IMR-90 (cell line): ENCODE measurements around the gene ASTN2. TPM values are rescaled to one million over a fixed set of nuclear protein-coding genes. Genes with fewer than 3 reads are reported as not detected.

Source experiments
- ATAC-seq: fragments of 200-7000 bp; cut with Tn5 transposase; 2 replicates; pipeline ENCODE4 v1.9.1; 2020; ENCODE audit warnings: low read depth, mild to moderate bottlenecking, moderate library complexity
- BruUV-seq: library from RNA; stranded (reverse); fragments of 400-500 nt; replicated peaks from 2 replicates; lab custom pipeline; 2021; lab: Mats Ljungman, UMichigan
- CTCF ChIA-PET: fragments of 300-600 bp; formaldehyde crosslinking; extraction: SDS; loops from one replicate; lab custom pipeline; 2021; ENCODE audit warnings: antibody characterized with exemption; lab: Yijun Ruan, JAX
- POLR2A ChIA-PET: fragments of 300-600 bp; sonication (Branson Sonifier 250); formaldehyde crosslinking; loops from one replicate; lab custom pipeline; 2022; ENCODE audit warnings: antibody characterized with exemption; ENCODE audit not compliant: unreplicated experiment; lab: Charles Lee
- DNase-seq: peaks from one replicate; pipeline ENCODE4 v3.0.0; 2013
- H2AFZ ChIP-seq: replicated peaks from 2 replicates; pipeline ENCODE3; 2013; ENCODE audit warnings: low read length, mild to moderate bottlenecking; ENCODE audit not compliant: poor library complexity
- H2AK5ac ChIP-seq: 2 replicates; pipeline ENCODE4 v1.6.1; 2013; ENCODE audit warnings: low read depth, low read length, inconsistent platforms
- H2AK9ac ChIP-seq: replicated peaks from 2 replicates; pipeline ENCODE3; 2013; ENCODE audit warnings: mild to moderate bottlenecking, low read depth, low read length, moderate library complexity; ENCODE audit not compliant: poor library complexity
- H2BK120ac ChIP-seq: 2 replicates; pipeline ENCODE4 v1.6.1; 2013; ENCODE audit warnings: low read depth, low read length, inconsistent platforms
- H2BK15ac ChIP-seq: 3 replicates; pipeline ENCODE4 v1.6.1; 2013; ENCODE audit warnings: low read depth, low read length, inconsistent platforms
- H2BK20ac ChIP-seq: 2 replicates; pipeline ENCODE4 v1.6.1; 2013; ENCODE audit warnings: low read depth, mild to moderate bottlenecking, inconsistent platforms, low read length, moderate library complexity
- H2BK5ac ChIP-seq: 2 replicates; pipeline ENCODE4 v1.6.1; 2013; ENCODE audit warnings: mild to moderate bottlenecking, low read depth, low read length, inconsistent platforms; ENCODE audit not compliant: poor library complexity, severe bottlenecking
- H3K14ac ChIP-seq: replicated peaks from 2 replicates; pipeline ENCODE4 v1.6.1; 2013; ENCODE audit warnings: low read depth, low read length, inconsistent platforms
- H3K18ac ChIP-seq: 2 replicates; pipeline ENCODE4 v1.6.1; 2013; ENCODE audit warnings: low read depth, low read length, control low read depth
- H3K23ac ChIP-seq: 2 replicates; pipeline ENCODE4 v1.6.1; 2013; ENCODE audit warnings: low read depth, low read length, inconsistent platforms
- H3K27ac ChIP-seq: 2 replicates; pipeline ENCODE4 v1.5.1; 2013; ENCODE audit warnings: mild to moderate bottlenecking, control low read depth, low read length; ENCODE audit not compliant: insufficient read depth
- H3K27me3 ChIP-seq: 2 replicates; pipeline ENCODE4 v1.6.1; 2013; ENCODE audit warnings: low read length; ENCODE audit not compliant: control insufficient read depth, insufficient read depth
- H3K36me3 ChIP-seq: 2 replicates; pipeline ENCODE4 v1.6.1; 2013; ENCODE audit warnings: low read length, mixed read lengths; ENCODE audit not compliant: control insufficient read depth, insufficient read depth
- H3K4ac ChIP-seq: 2 replicates; pipeline ENCODE4 v1.6.1; 2013; ENCODE audit warnings: low read depth, low read length, inconsistent platforms
- H3K4me1 ChIP-seq: 2 replicates; pipeline ENCODE4 v1.6.1; 2013; ENCODE audit warnings: low read length, mixed read lengths; ENCODE audit not compliant: control insufficient read depth, insufficient read depth
- H3K4me2 ChIP-seq: 2 replicates; pipeline ENCODE4 v1.6.1; 2013; ENCODE audit warnings: low read depth, mild to moderate bottlenecking, control low read depth, low read length, moderate library complexity
- H3K4me3 ChIP-seq: 2 replicates; pipeline ENCODE4 v1.5.1; 2013; ENCODE audit warnings: low read depth, mild to moderate bottlenecking, control low read depth, low read length, moderate library complexity; ENCODE audit not compliant: insufficient read depth
- H3K56ac ChIP-seq: 2 replicates; pipeline ENCODE4 v1.6.1; 2013; ENCODE audit warnings: low read length, inconsistent platforms; ENCODE audit not compliant: insufficient read depth; ENCODE audit errors: extremely low read depth
- H3K79me1 ChIP-seq, 2 experiments: 2 replicates each; pipeline ENCODE4 v1.6.1; 2013; ENCODE audit warnings: low read length in 2 of 2, inconsistent platforms in 1 of 2, low read depth in 1 of 2
- H3K9ac ChIP-seq: 2 replicates; pipeline ENCODE4 v1.6.1; 2013; ENCODE audit warnings: low read depth, low read length, control low read depth
- H3K9me1 ChIP-seq: 2 replicates; pipeline ENCODE4 v1.6.1; 2013; ENCODE audit warnings: low read length, inconsistent platforms; ENCODE audit not compliant: insufficient read depth
- H3K9me3 ChIP-seq: 2 replicates; pipeline ENCODE4 v1.6.1; 2013; ENCODE audit warnings: low read length; ENCODE audit not compliant: control insufficient read depth, insufficient read depth
- H4K20me1 ChIP-seq: 2 replicates; pipeline ENCODE4 v1.6.1; 2013; ENCODE audit warnings: low read length, inconsistent platforms; ENCODE audit not compliant: insufficient read depth
- H4K5ac ChIP-seq: 2 replicates; pipeline ENCODE4 v1.6.1; 2013; ENCODE audit warnings: mild to moderate bottlenecking, low read depth, low read length, control low read depth
- H4K8ac ChIP-seq, 2 experiments: 2 replicates each; pipeline ENCODE4 v1.6.1; 2013; ENCODE audit warnings: low read depth in 2 of 2, low read length in 2 of 2, control low read depth in 1 of 2, inconsistent platforms in 1 of 2
- H4K91ac ChIP-seq: 2 replicates; pipeline ENCODE4 v1.6.1; 2013; ENCODE audit warnings: low read depth, low read length, inconsistent platforms; ENCODE audit not compliant: insufficient read depth
- BHLHE40 ChIP-seq: fragments of 150-350 bp; IDR thresholded peaks from 2 replicates; pipeline ENCODE4 v1.6.1; 2016; ENCODE audit warnings: mild to moderate bottlenecking, low read depth, low read length
- CHD1 ChIP-seq: IDR thresholded peaks from 2 replicates; pipeline ENCODE4 v1.6.1; 2012; ENCODE audit warnings: low read depth, low read length, improper control_type of control experiment
- NFE2L2 ChIP-seq: fragments of 150-350 bp; IDR thresholded peaks from 2 replicates; pipeline ENCODE4 v1.6.1; 2016; ENCODE audit warnings: low read depth, mild to moderate bottlenecking, low read length
- POLR2A ChIP-seq: IDR thresholded peaks from 2 replicates; pipeline ENCODE4 v1.6.1; 2012; ENCODE audit warnings: mild to moderate bottlenecking, low read depth, low read length
- RAD21 ChIP-seq: IDR thresholded peaks from 2 replicates; pipeline ENCODE4 v1.6.1; 2012; ENCODE audit warnings: low read length, improper control_type of control experiment
- RCOR1 ChIP-seq: IDR thresholded peaks from 2 replicates; pipeline ENCODE4 v1.6.1; 2012; ENCODE audit warnings: mild to moderate bottlenecking, low read length, improper control_type of control experiment; ENCODE audit not compliant: insufficient replicate concordance
- RFX5 ChIP-seq: IDR thresholded peaks from 2 replicates; pipeline ENCODE4 v1.8.0; 2012; ENCODE audit warnings: low read depth, mild to moderate bottlenecking, low read length, moderate library complexity
- SMC3 ChIP-seq: fragments of 150-350 bp; IDR thresholded peaks from 2 replicates; pipeline ENCODE4 v1.6.1; 2016; ENCODE audit warnings: low read depth, mild to moderate bottlenecking, antibody characterized with exemption, low read length, moderate library complexity
- WGBS, 2 experiments: methylation state at CpG; one replicate each; pipeline versions ENCODE4 v1.1.5 to v1.1.7; 2013; ENCODE audit warnings: missing lambda C conversion rate in 2 of 2; ENCODE audit not compliant: insufficient read length in 1 of 2; ENCODE audit errors: extremely low coverage in 2 of 2; 5-methylcytosine and 5-hydroxymethylcytosine counted together
- dilution Hi-C: fragments of 300-500 bp; cut with HindIII; formaldehyde crosslinking; loops from one replicate; pipeline ENCODE4 v1.14.3; 2018; ENCODE audit warnings: low sequenced_read_pairs; ENCODE audit not compliant: unreplicated experiment
- in situ Hi-C: fragments of 300-500 bp; cut with MboI; formaldehyde crosslinking; loops from 3 replicates; pipeline ENCODE4 v1.14.3; 2019; ENCODE audit warnings: low sequenced_read_pairs, inconsistent platforms, mixed read lengths
- intact Hi-C: fragments of 100-400 bp; cut with micrococcal nuclease; formaldehyde crosslinking; loops from 2 replicates; pipeline ENCODE4 v1.10.0; 2022
- polyA plus RNA-seq, 3 experiments: library from polyadenylated mRNA; depleted of rRNA; stranded (reverse); fragments of >200 nt; gene quantifications; 2 replicates each; pipeline ENCODE4 v1.2.3, GENCODE V29; 2012; ENCODE audit warnings: low replicate concordance in 1 of 3
- total RNA-seq: library from RNA; depleted of rRNA; stranded (reverse); fragments of >200 nt; gene quantifications from 2 replicates; pipeline ENCODE4 v1.2.3, GENCODE V29; 2012
- TF ChIP-seq, protein P1 (sequence below): conservative IDR thresholded peaks from 2 replicates; pipeline ENCODE4 v1.5.1; 2012; ENCODE audit warnings: mild to moderate bottlenecking, low read depth, low read length, improper control_type of control experiment

ASTN2 gene
- total and polyA plus RNA-seq, 2 of the 4 experiments (the other 2 are of a cell fraction) = 3.8 to 6.8 TPM

DNA sequence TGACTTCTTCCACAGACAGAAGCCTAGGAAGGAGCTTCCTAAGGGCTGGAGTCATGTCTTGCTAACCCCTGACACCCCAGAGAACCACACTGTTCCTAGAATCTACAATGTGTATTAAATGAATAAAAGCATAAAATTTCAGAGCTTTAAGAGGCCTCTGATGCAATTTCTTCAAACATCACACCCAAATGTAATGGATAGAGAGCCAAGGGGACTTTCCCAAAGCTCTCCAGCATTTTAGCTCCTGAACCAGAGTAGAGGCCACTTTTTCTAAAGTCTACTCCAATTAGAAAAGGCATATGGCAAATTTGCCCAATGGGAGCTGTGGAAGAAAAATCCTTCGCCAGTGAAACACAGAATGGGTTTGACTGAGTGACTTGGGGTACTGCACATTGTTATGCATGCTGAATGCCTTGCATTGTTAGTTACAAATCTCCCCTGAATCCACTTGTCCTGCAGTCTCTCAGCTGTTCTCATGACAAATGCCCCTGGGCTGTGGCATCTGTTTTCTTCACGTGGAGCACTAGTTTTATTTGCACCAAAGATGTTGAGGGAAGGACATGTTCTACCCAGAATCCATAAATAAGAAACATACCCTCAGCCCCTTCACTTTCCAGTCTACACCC lies 334.0 kb downstream of the ASTN2 start:
- dilution Hi-C loops = no loop called here
- no peaks in the 10 kb centered on the region for H3K9me1 ChIP-seq

More for the DNA sequence above, 334.0 kb downstream of the ASTN2 start:
- 0 out of 2 replicates have a peak, but pooled peaks cover 2% of the 10 kb centered on the region for H3K9me3 ChIP-seq
- H3K4me3 ChIP-seq = no peak overlapping the region
- H3K27ac ChIP-seq = no peak overlapping the region
- CTCF ChIA-PET = no interaction called here
- DNase-seq = no peak
- no peak overlapping the region for H4K8ac ChIP-seq
- H3K4me1 ChIP-seq = no peaks in the 10 kb centered on the region
- in situ Hi-C loops = no loop called here
- no peak overlapping the region for H2AK9ac ChIP-seq
- no peaks in the 10 kb centered on the region for H3K27me3 ChIP-seq
- POLR2A ChIA-PET = interaction anchor here (0.6 kb wide), 1 partner anchor 473 kb away, joined by 3 read pairs; no protein-coding TSS in a partner anchor
- H2BK20ac ChIP-seq = no peak overlapping the region
- BruUV-seq = no TSS peak
- H2BK5ac ChIP-seq = no peak overlapping the region
- H3K18ac ChIP-seq = no peak overlapping the region
- no peak overlapping the region for H2AFZ ChIP-seq
- no peaks in the 10 kb centered on the region for H3K36me3 ChIP-seq
- H4K91ac ChIP-seq = no peak overlapping the region
- no peaks in the 10 kb centered on the region for H4K20me1 ChIP-seq
- no peak overlapping the region for H3K4me2 ChIP-seq
- TF ChIP-seq NFE2L2 = no peak
- no peak for TF ChIP-seq SMC3
- no peak for TF ChIP-seq CHD1
- no peak for TF ChIP-seq RAD21
- no peak for TF ChIP-seq POLR2A
- no peak for TF ChIP-seq RCOR1
- TF ChIP-seq BHLHE40 = no peak
- TF ChIP-seq RFX5 = no peak
- TF ChIP-seq, protein P1, sequence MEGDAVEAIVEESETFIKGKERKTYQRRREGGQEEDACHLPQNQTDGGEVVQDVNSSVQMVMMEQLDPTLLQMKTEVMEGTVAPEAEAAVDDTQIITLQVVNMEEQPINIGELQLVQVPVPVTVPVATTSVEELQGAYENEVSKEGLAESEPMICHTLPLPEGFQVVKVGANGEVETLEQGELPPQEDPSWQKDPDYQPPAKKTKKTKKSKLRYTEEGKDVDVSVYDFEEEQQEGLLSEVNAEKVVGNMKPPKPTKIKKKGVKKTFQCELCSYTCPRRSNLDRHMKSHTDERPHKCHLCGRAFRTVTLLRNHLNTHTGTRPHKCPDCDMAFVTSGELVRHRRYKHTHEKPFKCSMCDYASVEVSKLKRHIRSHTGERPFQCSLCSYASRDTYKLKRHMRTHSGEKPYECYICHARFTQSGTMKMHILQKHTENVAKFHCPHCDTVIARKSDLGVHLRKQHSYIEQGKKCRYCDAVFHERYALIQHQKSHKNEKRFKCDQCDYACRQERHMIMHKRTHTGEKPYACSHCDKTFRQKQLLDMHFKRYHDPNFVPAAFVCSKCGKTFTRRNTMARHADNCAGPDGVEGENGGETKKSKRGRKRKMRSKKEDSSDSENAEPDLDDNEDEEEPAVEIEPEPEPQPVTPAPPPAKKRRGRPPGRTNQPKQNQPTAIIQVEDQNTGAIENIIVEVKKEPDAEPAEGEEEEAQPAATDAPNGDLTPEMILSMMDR = no peak
- WGBS, 2 experiments = no CpG with 5 or more reads among the region's 2 CpGs
- no peak overlapping the region for H3K4ac ChIP-seq
- no peak overlapping the region for H3K9ac ChIP-seq
- no peaks in the 10 kb centered on the region for H3K79me1 ChIP-seq
- no peak overlapping the region for H3K23ac ChIP-seq
- H4K5ac ChIP-seq = no peak overlapping the region
- no peak for ATAC-seq
- intact Hi-C loops = no loop called here
- no peak overlapping the region for H2BK15ac ChIP-seq
- H2BK120ac ChIP-seq = no peak overlapping the region
- no peak overlapping the region for H3K14ac ChIP-seq
- no peak overlapping the region for H2AK5ac ChIP-seq
- no peak overlapping the region for H3K56ac ChIP-seq
